H9 (cell line): ENCODE measurements around the gene POLA1. TPM values are rescaled to one million over a fixed set of nuclear protein-coding genes. Genes with fewer than 3 reads are reported as not detected.

Source experiments
- DNase-seq: peaks from one replicate; pipeline ENCODE4 v3.0.0-alpha.2; 2017
- H2AFZ ChIP-seq: one replicate; pipeline ENCODE4 v1.6.1; 2013; ENCODE audit warnings: mild to moderate bottlenecking, low read length, control low read depth, moderate library complexity
- H2AK5ac ChIP-seq: 2 replicates; pipeline ENCODE4 v1.6.1; 2013; ENCODE audit warnings: low read length, control low read depth, mixed read lengths; ENCODE audit not compliant: insufficient read length
- H2BK120ac ChIP-seq: one replicate; pipeline ENCODE4 v1.6.1; 2013; ENCODE audit warnings: low read depth, mild to moderate bottlenecking, low read length, control low read depth, inconsistent platforms; ENCODE audit not compliant: poor library complexity, severe bottlenecking
- H2BK12ac ChIP-seq: 2 replicates; pipeline ENCODE4 v1.6.1; 2013; ENCODE audit warnings: low read length, control low read depth, mixed read lengths, low read depth; ENCODE audit not compliant: insufficient read length
- H2BK15ac ChIP-seq: 2 replicates; pipeline ENCODE4 v1.6.1; 2013; ENCODE audit warnings: low read depth, low read length, control low read depth
- H2BK20ac ChIP-seq: one replicate; pipeline ENCODE4 v1.6.1; 2013; ENCODE audit warnings: low read depth, mild to moderate bottlenecking, low read length, control low read depth, inconsistent platforms; ENCODE audit not compliant: poor library complexity, severe bottlenecking
- H2BK5ac ChIP-seq: 2 replicates; pipeline ENCODE4 v1.6.1; 2013; ENCODE audit warnings: low read length, control low read depth, mixed read lengths; ENCODE audit not compliant: insufficient read length
- H3K14ac ChIP-seq: 2 replicates; pipeline ENCODE4 v1.6.1; 2013; ENCODE audit warnings: low read length, control low read depth; ENCODE audit not compliant: insufficient read depth
- H3K18ac ChIP-seq: 2 replicates; pipeline ENCODE4 v1.6.1; 2013; ENCODE audit warnings: low read depth, mild to moderate bottlenecking, mixed read lengths, low read length, control low read depth; ENCODE audit not compliant: insufficient read length
- H3K23ac ChIP-seq: 2 replicates; pipeline ENCODE4 v1.6.1; 2013; ENCODE audit warnings: low read length, control low read depth, mixed read lengths, low read depth; ENCODE audit not compliant: insufficient read length
- H3K23me2 ChIP-seq: 2 replicates; pipeline ENCODE4 v1.6.1; 2013; ENCODE audit warnings: low read depth, mild to moderate bottlenecking, mixed read lengths, low read length, control low read depth; ENCODE audit not compliant: insufficient read length, poor library complexity, severe bottlenecking
- H3K27ac ChIP-seq: 2 replicates; pipeline ENCODE4 v1.5.1; 2013; ENCODE audit warnings: low read length, control low read depth, mixed read lengths, low read depth; ENCODE audit not compliant: insufficient read length
- H3K27me3 ChIP-seq: 2 replicates; pipeline ENCODE4 v1.6.1; 2013; ENCODE audit warnings: low read length, control low read depth, inconsistent platforms; ENCODE audit not compliant: insufficient read depth
- H3K4ac ChIP-seq: 2 replicates; pipeline ENCODE4 v1.6.1; 2013; ENCODE audit warnings: low read depth, mild to moderate bottlenecking, control low read depth, inconsistent platforms, low read length, moderate library complexity
- H3K4me1 ChIP-seq: 2 replicates; pipeline ENCODE4 v1.6.1; 2013; ENCODE audit warnings: low read length, control low read depth, inconsistent platforms; ENCODE audit not compliant: insufficient read depth
- H3K4me2 ChIP-seq: 2 replicates; pipeline ENCODE4 v1.6.1; 2013; ENCODE audit warnings: low read length, control low read depth, mixed read lengths; ENCODE audit not compliant: insufficient read length, insufficient read depth
- H3K56ac ChIP-seq: 2 replicates; pipeline ENCODE4 v1.6.1; 2013; ENCODE audit warnings: low read depth, mild to moderate bottlenecking, mixed read lengths, low read length, control low read depth; ENCODE audit not compliant: insufficient read length
- H3K79me1 ChIP-seq: 2 replicates; pipeline ENCODE4 v1.6.1; 2013; ENCODE audit warnings: low read depth, mild to moderate bottlenecking, moderate library complexity, low read length, control low read depth, inconsistent platforms; ENCODE audit not compliant: insufficient read depth, poor library complexity, severe bottlenecking
- H3K79me2 ChIP-seq: 2 replicates; pipeline ENCODE4 v1.6.1; 2013; ENCODE audit warnings: low read length, control low read depth, inconsistent platforms; ENCODE audit not compliant: insufficient read depth
- H3K9ac ChIP-seq: 2 replicates; pipeline ENCODE4 v1.6.1; 2013; ENCODE audit warnings: low read length, control low read depth, mixed read lengths; ENCODE audit not compliant: insufficient read length; ENCODE audit errors: extremely low read depth
- H3K9me3 ChIP-seq: one replicate; pipeline ENCODE4 v1.6.1; 2013; ENCODE audit warnings: low read depth, low read length, inconsistent platforms; ENCODE audit not compliant: control insufficient read depth
- H3T11ph ChIP-seq: one replicate; pipeline ENCODE4 v1.6.1; 2013; ENCODE audit warnings: mild to moderate bottlenecking, low read length, control low read depth, inconsistent platforms
- H4K20me1 ChIP-seq: one replicate; pipeline ENCODE4 v1.6.1; 2013; ENCODE audit not compliant: control insufficient read depth, insufficient read length, insufficient read depth
- H4K5ac ChIP-seq: 2 replicates; pipeline ENCODE4 v1.6.1; 2013; ENCODE audit warnings: low read depth, mild to moderate bottlenecking, mixed read lengths, low read length, control low read depth; ENCODE audit not compliant: insufficient read length
- H4K8ac ChIP-seq: replicated peaks from 2 replicates; pipeline ENCODE4 v1.6.1; 2013; ENCODE audit warnings: low read length, control low read depth, mixed read lengths, low read depth; ENCODE audit not compliant: insufficient read length
- H4K91ac ChIP-seq: 2 replicates; pipeline ENCODE4 v1.6.1; 2013; ENCODE audit warnings: low read depth, mild to moderate bottlenecking, moderate library complexity, mixed read lengths, low read length, control low read depth; ENCODE audit not compliant: insufficient read length
- H3K27ac Mint-ChIP-seq, 3 experiments: 2 replicates in 2 of 3; 3 replicates in 1 of 3; pipeline ENCODE4 v1.8.0; 2020 to 2021; ENCODE audit warnings: mixed read lengths in 3 of 3, mild to moderate bottlenecking in 1 of 3, moderate library complexity in 1 of 3
- H3K27me3 Mint-ChIP-seq: 2 replicates; pipeline ENCODE4 v1.8.0; 2021; ENCODE audit warnings: low read depth, mild to moderate bottlenecking, moderate library complexity, mixed read lengths
- H3K36me3 Mint-ChIP-seq, 3 experiments: 2 replicates in 2 of 3; 3 replicates in 1 of 3; pipeline ENCODE4 v1.8.0; 2020 to 2021; ENCODE audit warnings: low read depth in 3 of 3, mixed read lengths in 3 of 3; ENCODE audit not compliant: insufficient read depth in 1 of 3
- H3K4me1 Mint-ChIP-seq, 2 experiments: 2 replicates each; pipeline ENCODE4 v1.8.0; 2020; ENCODE audit warnings: mixed read lengths in 2 of 2
- H3K4me3 Mint-ChIP-seq, 2 experiments: 2 replicates in 1 of 2; 3 replicates in 1 of 2; pipeline ENCODE4 v1.8.0; 2020 to 2021; ENCODE audit warnings: mild to moderate bottlenecking in 2 of 2, mixed read lengths in 2 of 2, moderate library complexity in 1 of 2
- H3K9me3 Mint-ChIP-seq, 2 experiments: 2 replicates in 1 of 2; 3 replicates in 1 of 2; pipeline ENCODE4 v1.8.0; 2020; ENCODE audit warnings: mild to moderate bottlenecking in 2 of 2, mixed read lengths in 2 of 2, moderate library complexity in 1 of 2
- WGBS: extraction: QIAGEN DNeasy Blood & Tissue Kit; methylation state at CpG from one replicate; pipeline ENCODE4 v1.1.7; 2013; ENCODE audit warnings: missing lambda C conversion rate, low lambda C conversion rate, mixed read lengths; ENCODE audit not compliant: insufficient read length; ENCODE audit errors: extremely low coverage; 5-methylcytosine and 5-hydroxymethylcytosine counted together
- total RNA-seq: library from RNA; stranded (reverse); gene quantifications from 2 replicates; pipeline ENCODE4 v1.2.1, GENCODE V29; 2021
- TF ChIP-seq, protein P1 (sequence below): fragments of 200-600 bp; sonication (generic); conservative IDR thresholded peaks from 3 replicates; pipeline ENCODE4 v1.8.0; 2021; ENCODE audit warnings: antibody characterized with exemption, mild to moderate bottlenecking

POLA1 gene
- total RNA-seq, 1 experiment from 2014 or later = 60.2 TPM

- TF ChIP-seq, protein P1, sequence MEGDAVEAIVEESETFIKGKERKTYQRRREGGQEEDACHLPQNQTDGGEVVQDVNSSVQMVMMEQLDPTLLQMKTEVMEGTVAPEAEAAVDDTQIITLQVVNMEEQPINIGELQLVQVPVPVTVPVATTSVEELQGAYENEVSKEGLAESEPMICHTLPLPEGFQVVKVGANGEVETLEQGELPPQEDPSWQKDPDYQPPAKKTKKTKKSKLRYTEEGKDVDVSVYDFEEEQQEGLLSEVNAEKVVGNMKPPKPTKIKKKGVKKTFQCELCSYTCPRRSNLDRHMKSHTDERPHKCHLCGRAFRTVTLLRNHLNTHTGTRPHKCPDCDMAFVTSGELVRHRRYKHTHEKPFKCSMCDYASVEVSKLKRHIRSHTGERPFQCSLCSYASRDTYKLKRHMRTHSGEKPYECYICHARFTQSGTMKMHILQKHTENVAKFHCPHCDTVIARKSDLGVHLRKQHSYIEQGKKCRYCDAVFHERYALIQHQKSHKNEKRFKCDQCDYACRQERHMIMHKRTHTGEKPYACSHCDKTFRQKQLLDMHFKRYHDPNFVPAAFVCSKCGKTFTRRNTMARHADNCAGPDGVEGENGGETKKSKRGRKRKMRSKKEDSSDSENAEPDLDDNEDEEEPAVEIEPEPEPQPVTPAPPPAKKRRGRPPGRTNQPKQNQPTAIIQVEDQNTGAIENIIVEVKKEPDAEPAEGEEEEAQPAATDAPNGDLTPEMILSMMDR = no peak
These were observed 325.0 kb downstream of the POLA1 start for GRCh38 chrX:25018682-25019081.

More at GRCh38 chrX:25018682-25019081, 325.0 kb downstream of the POLA1 start:
- H3K27me3 Mint-ChIP-seq = peaks cover 99% of the 10 kb centered on the region
- H2AK5ac ChIP-seq = no peak overlapping the region
- no peak overlapping the region for H2BK15ac ChIP-seq
- H3T11ph ChIP-seq = no peak overlapping the region
- no peak overlapping the region for H3K56ac ChIP-seq
- no peak overlapping the region for H3K4me2 ChIP-seq
- no peak overlapping the region for H3K23ac ChIP-seq
- no peaks in the 10 kb centered on the region for H3K79me1 ChIP-seq
- no peak overlapping the region for H4K8ac ChIP-seq
- H2BK5ac ChIP-seq = no peak overlapping the region
- WGBS = no CpG with 5 or more reads among the region's 3 CpGs
- peaks cover 2 to 7% of the 10 kb centered on the region in 2 experiments; a peak in 3 of 5 replicates for H3K9me3 Mint-ChIP-seq
- no peak overlapping the region for H4K5ac ChIP-seq
- H3K14ac ChIP-seq = no peak overlapping the region
- DNase-seq = no peak
- no peak overlapping the region for H3K9ac ChIP-seq
- H3K27ac Mint-ChIP-seq = no peak overlapping the region
- no peaks in the 10 kb centered on the region for H3K36me3 Mint-ChIP-seq
- H4K91ac ChIP-seq = no peak overlapping the region
- no peak overlapping the region for H2AFZ ChIP-seq
- peaks cover 2% of the 10 kb centered on the region; the same call in 1 of the 2 replicates for H3K4me1 ChIP-seq
- H3K79me2 ChIP-seq = no peaks in the 10 kb centered on the region
- no peak overlapping the region for H3K18ac ChIP-seq
- peaks cover 28% of the 10 kb centered on the region for H3K23me2 ChIP-seq
- no peak overlapping the region for H3K27ac ChIP-seq
- no peak overlapping the region for H3K4ac ChIP-seq
- no peaks in the 10 kb centered on the region for H4K20me1 ChIP-seq
- no peak overlapping the region for H2BK20ac ChIP-seq
- H2BK120ac ChIP-seq = no peak overlapping the region
- H3K4me3 Mint-ChIP-seq = peak overlapping the region in 1 of 2 experiments; percentile 57; a peak in 2 of 5 replicates
- H3K4me1 Mint-ChIP-seq = peaks cover 53 to 81% of the 10 kb centered on the region in 2 experiments
- H2BK12ac ChIP-seq = no peak overlapping the region
- no peaks in the 10 kb centered on the region for H3K9me3 ChIP-seq
- peaks cover 86% of the 10 kb centered on the region for H3K27me3 ChIP-seq
